Measurements from ENCODE around the gene DNAH8. TPM values are rescaled to one million over a fixed set of nuclear protein-coding genes. Genes with fewer than 3 reads are reported as not detected.

Gene DNAH8
- total RNA-seq, 1 experiment from 2014 or later: not detected

GRCh38 chr6:38755874-38756273 lies 40.8 kb downstream of the DNAH8 start:
- no peaks in the 10 kb centered on the region for H3K79me2 ChIP-seq (ENCODE audit: low read depth)
- no peaks in the 10 kb centered on the region for H4K20me1 ChIP-seq (ENCODE audit: insufficient read depth)
- H3K9me2 ChIP-seq (ENCODE audit: insufficient read depth): 0 out of 2 replicates have a peak, but pooled peaks cover 5% of the 10 kb centered on the region
- H3K36me3 ChIP-seq (ENCODE audit: low read depth): no peaks in the 10 kb centered on the region
- H3K9me3 ChIP-seq (ENCODE audit: insufficient read depth, low read depth): peaks cover 5% of the 10 kb centered on the region; the same call in 1 of the 2 replicates
- H3F3A ChIP-seq (ENCODE audit: insufficient read depth, low read depth): peaks cover 30% of the 10 kb centered on the region
- intact Hi-C loops (cut with micrococcal nuclease; ENCODE audit: unreplicated experiment): no loop called here
- 0 out of 2 replicates have a peak overlapping the region, but pooled peaks have one; percentile 65 for H2AFZ ChIP-seq
- H3K27me3 ChIP-seq (ENCODE audit: insufficient read depth, low read depth): no peaks in the 10 kb centered on the region
- ChIA-PET CTCF (no interaction called here), POLR2A (ENCODE audit: unreplicated experiment) (interaction anchor here (0.5 kb wide), 1 partner anchor 1341 kb away, joined by 4 read pairs; no protein-coding TSS in a partner anchor)
- H3K27ac ChIP-seq: peak overlapping the region; percentile 100
- TF ChIP-seq CTCF (conservative IDR thresholded peaks at IDR 0.05) (no peak), EZH2 (IDR thresholded peaks at IDR 0.05; ENCODE audit: low read depth) (no peak)
- H3K4me2 ChIP-seq: peak overlapping the region; percentile 84
- peak overlapping the region; percentile 44; the same call in 1 of the 2 replicates for H3K4me3 ChIP-seq
- peaks cover 37% of the 10 kb centered on the region for H3K4me1 ChIP-seq (replicated peaks; ENCODE audit: insufficient read depth)
- BruUV-seq (replicated peaks): no TSS peak
- peak in 1 of 2 experiments; percentile 93 for DNase-seq

- POLR2A ChIA-PET (ENCODE audit: unreplicated experiment): no interaction called here
- H3F3A ChIP-seq (ENCODE audit: insufficient read depth, low read depth): peaks cover 16% of the 10 kb centered on the region
- CTCF ChIA-PET: no interaction called here
These were observed 45.0 kb downstream of the DNAH8 start for GRCh38 chr6:38760097-38760496.

GRCh38 chr6:38762848-38763247 lies 47.7 kb downstream of the DNAH8 start:
- Histone ChIP-seq H3F3A (ENCODE audit: insufficient read depth, low read depth) (no peaks in the 10 kb centered on the region), H3K27ac (no peak overlapping the region), H3K9me3 (ENCODE audit: insufficient read depth, low read depth) (peaks cover 5% of the 10 kb centered on the region; the same call in 1 of the 2 replicates), H3K79me2 (ENCODE audit: low read depth) (no peaks in the 10 kb centered on the region), H2AFZ (no peak overlapping the region), H3K9me2 (ENCODE audit: insufficient read depth) (no peaks in the 10 kb centered on the region), H3K27me3 (ENCODE audit: insufficient read depth, low read depth) (no peaks in the 10 kb centered on the region), H3K4me2 (no peak overlapping the region), H3K4me1 (replicated peaks; ENCODE audit: insufficient read depth) (no peaks in the 10 kb centered on the region), H3K4me3 (no peak overlapping the region), H4K20me1 (ENCODE audit: insufficient read depth) (no peaks in the 10 kb centered on the region), H3K36me3 (ENCODE audit: low read depth) (no peaks in the 10 kb centered on the region)
- intact Hi-C loops (cut with micrococcal nuclease; ENCODE audit: unreplicated experiment): no loop called here
- POLR2A ChIA-PET (ENCODE audit: unreplicated experiment): interaction anchor here (0.6 kb wide), 1 partner anchor 870 kb away, joined by 6 read pairs; no protein-coding TSS in a partner anchor
- TF ChIP-seq EZH2 (IDR thresholded peaks at IDR 0.05; ENCODE audit: low read depth) (no peak), CTCF (conservative IDR thresholded peaks at IDR 0.05) (no peak)
- BruUV-seq (replicated peaks): no TSS peak
- DNase-seq: no peak
- CTCF ChIA-PET: no interaction called here

More at GRCh38 chr6:38760097-38760496, 45.0 kb downstream of the DNAH8 start:
- no peak for TF ChIP-seq CTCF (conservative IDR thresholded peaks at IDR 0.05)
- TF ChIP-seq EZH2 (IDR thresholded peaks at IDR 0.05; ENCODE audit: low read depth): no peak
- Histone ChIP-seq H3K79me2 (ENCODE audit: low read depth) (no peaks in the 10 kb centered on the region), H4K20me1 (ENCODE audit: insufficient read depth) (no peaks in the 10 kb centered on the region), H3K27me3 (ENCODE audit: insufficient read depth, low read depth) (no peaks in the 10 kb centered on the region), H2AFZ (no peak overlapping the region), H3K9me3 (ENCODE audit: insufficient read depth, low read depth) (peaks cover 5% of the 10 kb centered on the region; the same call in 1 of the 2 replicates), H3K9me2 (ENCODE audit: insufficient read depth) (no peaks in the 10 kb centered on the region), H3K4me3 (no peak overlapping the region), H3K36me3 (ENCODE audit: low read depth) (no peaks in the 10 kb centered on the region), H3K27ac (no peak overlapping the region), H3K4me2 (no peak overlapping the region), H3K4me1 (replicated peaks; ENCODE audit: insufficient read depth) (peaks cover 15% of the 10 kb centered on the region)
- intact Hi-C loops (cut with micrococcal nuclease; ENCODE audit: unreplicated experiment): no loop called here
- no peak for DNase-seq
- BruUV-seq (replicated peaks): no TSS peak

Measured in PC-9 (cell line).